MCF 10A (cell line): ENCODE measurements around the gene MAK. TPM values are rescaled to one million over a fixed set of nuclear protein-coding genes. Genes with fewer than 3 reads are reported as not detected.

Source experiments
- total RNA-seq: library from RNA; stranded (reverse); gene quantifications from 2 replicates; pipeline ENCODE4 v1.2.3, GENCODE V29; 2022

Gene MAK
- total RNA-seq, 1 experiment from 2014 or later, result not detected

Other genes starting within 250 kb of the MAK start
- 5.0 and 6.5 TPM in 2 replicates for gene C6orf52, start 143.9 kb downstream of the MAK start, total RNA-seq
- 27.0 and 38.1 TPM in 2 replicates for gene PAK1IP1, start 143.6 kb downstream of the MAK start, total RNA-seq
- 159 and 160 TPM in 2 replicates for gene TMEM14C, start 115.5 kb downstream of the MAK start, total RNA-seq
- gene TMEM14B, start 90.7 kb downstream of the MAK start, total RNA-seq, result 122 and 143 TPM in 2 replicates
- gene GCM2, start 43.5 kb upstream of the MAK start, total RNA-seq, result not detected in 2 replicates
- gene SYCP2L, start 48.5 kb upstream of the MAK start, total RNA-seq, result not detected in 2 replicates
- gene ELOVL2, start 205.8 kb upstream of the MAK start, total RNA-seq, result not detected in 2 replicates